Testis (tissue), 5 donors: Measurements from ENCODE around the gene NAB2. TPM values are rescaled to one million over a fixed set of nuclear protein-coding genes. Genes with fewer than 3 reads are reported as not detected.

ENCODE experiments used
- DNase-seq: peaks from one replicate; pipeline ENCODE4 v3.0.0-alpha.2; 2019
- H3K27ac ChIP-seq, 2 donors: fragments of 200-600 bp; sonication (generic); one replicate each; pipeline ENCODE4 v1.5.1; 2019
- H3K27me3 ChIP-seq: fragments of 200-600 bp; sonication (generic); one replicate; pipeline ENCODE4 v1.5.1; 2019
- H3K36me3 ChIP-seq: fragments of 200-600 bp; sonication (generic); one replicate; pipeline ENCODE4 v1.5.1; 2017; ENCODE audit warnings: low read depth; ENCODE audit errors: missing control alignments
- H3K4me1 ChIP-seq: fragments of 200-600 bp; sonication (generic); one replicate; pipeline ENCODE4 v1.5.1; 2019
- H3K4me3 ChIP-seq, 2 donors: fragments of 200-600 bp; sonication (generic); one replicate each; pipeline ENCODE4 v1.5.1; 2017 to 2019
- H3K9me3 ChIP-seq: fragments of 200-600 bp; sonication (generic); one replicate; pipeline ENCODE4 v1.5.1; 2017
- POLR2A ChIP-seq: fragments of 450-650 bp; IDR thresholded peaks from one replicate; pipeline ENCODE4 v1.6.1; 2017; ENCODE audit warnings: antibody characterized with exemption, mild to moderate bottlenecking, moderate library complexity
- WGBS, 2 donors: methylation state at CpG; one replicate each; pipeline ENCODE4 v1.1.5; 2018; 5-methylcytosine and 5-hydroxymethylcytosine counted together
- intact Hi-C: fragments of 100-400 bp; cut with DNase I; formaldehyde crosslinking; loops from one replicate; pipeline ENCODE4 v1.15.1; 2023; ENCODE audit warnings: low total_unique reads
- long read RNA-seq, 2 donors: transcript quantifications; one replicate each; lab custom pipeline, GENCODE V29; 2026
- polyA plus RNA-seq: library from polyadenylated mRNA; stranded (reverse); fragments of 350-450 nt; fragmentation: Illumina TruSeq; extraction: RNeasy Lipid Tissue Mini Kit (QIAGEN cat#74804); gene quantifications from one replicate; pipeline ENCODE4 v1.2.3, GENCODE V29; 2014; ENCODE audit warnings: low read depth, low replicate concordance; ENCODE audit not compliant: insufficient read depth
- total RNA-seq, 2 donors: library from RNA; depleted of rRNA; stranded (reverse); fragments of >200 nt; gene quantifications; one replicate each; pipeline ENCODE4 v1.2.3, GENCODE V29; 2016
- TF ChIP-seq, protein P1 (sequence below), 3 experiments: fragments of 450-650 bp in 2 of 3; fragments of 200-600 bp in 1 of 3; sonication (generic) in 1 of 3; IDR thresholded peaks; one replicate each; pipeline ENCODE4 v1.5.1; 2016 to 2019; ENCODE audit warnings: antibody characterized with exemption in 3 of 3, mild to moderate bottlenecking in 2 of 3, moderate library complexity in 1 of 3

The NAB2 gene
- total RNA-seq: 10 to 100 TPM; 45.7 to 59.5 TPM
- 31.4 TPM for polyA plus RNA-seq
- long read RNA-seq, donor 1, transcript NAB2-201 (7 exons, 2,711 nt): major isoform, 14 of 82 reads
- long read RNA-seq, donor 1, partial matches to known transcripts: 68 of 82 reads
- long read RNA-seq, donor 1, other reads (novel, unspliced or antisense): 0 of 82 reads
- long read RNA-seq, donor 2, transcript NAB2-201 (7 exons, 2,711 nt): major isoform, 7 of 8 reads
- long read RNA-seq, donor 2, partial matches to known transcripts: 0 of 8 reads
- long read RNA-seq, donor 2, other reads (novel, unspliced or antisense): 0 of 8 reads

GRCh38 chr12:57088354-57089270 is at the start of gene NAB2:
NAB2 (plus strand) TSS chr12:57089114; CDS start chr12:57089272, 158 bp downstream.
- H3K27ac ChIP-seq: peak within 1 kb of the TSS; percentile 96 to 100
- no peaks in the 10 kb centered on the region for H3K27me3 ChIP-seq
- peaks cover 41% of the 10 kb centered on the region for H3K4me1 ChIP-seq
- TF ChIP-seq POLR2A: peak; percentile 16
- TF ChIP-seq, protein P1, sequence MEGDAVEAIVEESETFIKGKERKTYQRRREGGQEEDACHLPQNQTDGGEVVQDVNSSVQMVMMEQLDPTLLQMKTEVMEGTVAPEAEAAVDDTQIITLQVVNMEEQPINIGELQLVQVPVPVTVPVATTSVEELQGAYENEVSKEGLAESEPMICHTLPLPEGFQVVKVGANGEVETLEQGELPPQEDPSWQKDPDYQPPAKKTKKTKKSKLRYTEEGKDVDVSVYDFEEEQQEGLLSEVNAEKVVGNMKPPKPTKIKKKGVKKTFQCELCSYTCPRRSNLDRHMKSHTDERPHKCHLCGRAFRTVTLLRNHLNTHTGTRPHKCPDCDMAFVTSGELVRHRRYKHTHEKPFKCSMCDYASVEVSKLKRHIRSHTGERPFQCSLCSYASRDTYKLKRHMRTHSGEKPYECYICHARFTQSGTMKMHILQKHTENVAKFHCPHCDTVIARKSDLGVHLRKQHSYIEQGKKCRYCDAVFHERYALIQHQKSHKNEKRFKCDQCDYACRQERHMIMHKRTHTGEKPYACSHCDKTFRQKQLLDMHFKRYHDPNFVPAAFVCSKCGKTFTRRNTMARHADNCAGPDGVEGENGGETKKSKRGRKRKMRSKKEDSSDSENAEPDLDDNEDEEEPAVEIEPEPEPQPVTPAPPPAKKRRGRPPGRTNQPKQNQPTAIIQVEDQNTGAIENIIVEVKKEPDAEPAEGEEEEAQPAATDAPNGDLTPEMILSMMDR (IDR thresholded peaks at IDR 0.05): peak in 1 of 3 experiments; percentile 11
- no peaks in the 10 kb centered on the region for H3K9me3 ChIP-seq
- WGBS, 2 donors: 1% methylated on average over 18 to 89 of the region's 91 CpGs
- DNase-seq: peak; percentile 96
- intact Hi-C loops: no loop called here
- H3K4me3 ChIP-seq: peak within 1 kb of the TSS; percentile 80 to 88
- H3K36me3 ChIP-seq: no peaks in the 10 kb centered on the region

- DNase-seq: no peak
- H3K9me3 ChIP-seq: no peaks in the 10 kb centered on the region
- intact Hi-C loops: no loop called here
- H3K27ac ChIP-seq: no peak overlapping the region
- 94 to 95% methylated on average over 4 of the region's 4 CpGs for WGBS, 2 donors
- no peaks in the 10 kb centered on the region for H3K36me3 ChIP-seq
- no peak overlapping the region for H3K4me3 ChIP-seq
- no peaks in the 10 kb centered on the region for H3K27me3 ChIP-seq
- TF ChIP-seq POLR2A: no peak
- TF ChIP-seq, protein P1 (IDR thresholded peaks at IDR 0.05): no peak
- H3K4me1 ChIP-seq: no peaks in the 10 kb centered on the region
These were observed 48.7 kb upstream of the NAB2 start for GRCh38 chr12:57040211-57040610.

DNA sequence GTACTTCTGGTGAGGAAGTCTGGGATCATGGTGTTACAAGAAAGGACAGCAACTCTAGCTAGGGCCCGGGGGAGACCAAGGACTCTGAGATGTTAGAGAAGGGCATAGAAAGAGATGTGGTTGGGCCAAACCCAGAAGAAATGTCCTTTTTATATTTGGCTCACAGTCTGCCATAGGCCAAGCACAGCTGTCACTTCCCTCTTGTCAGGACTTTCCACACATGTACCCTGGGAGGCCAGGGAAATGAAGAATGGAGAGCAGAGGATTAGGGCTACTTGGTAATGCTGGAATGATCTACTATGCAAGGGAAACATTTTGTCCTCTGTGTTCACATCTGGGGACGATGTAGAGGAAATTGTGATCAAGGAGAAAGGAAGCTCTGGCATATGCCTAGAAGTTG is 48.2 kb upstream of the NAB2 start:
- H3K4me1 ChIP-seq: no peaks in the 10 kb centered on the region
- intact Hi-C loops: no loop called here
- H3K9me3 ChIP-seq: no peaks in the 10 kb centered on the region
- H3K4me3 ChIP-seq: no peak overlapping the region
- DNase-seq: no peak
- no peaks in the 10 kb centered on the region for H3K27me3 ChIP-seq
- H3K36me3 ChIP-seq: no peaks in the 10 kb centered on the region
- H3K27ac ChIP-seq: no peak overlapping the region
- TF ChIP-seq, protein P1 (IDR thresholded peaks at IDR 0.05): no peak
- TF ChIP-seq POLR2A: no peak
- 60 to 71% methylated on average over 2 of the region's 2 CpGs for WGBS, 2 donors

DNA sequence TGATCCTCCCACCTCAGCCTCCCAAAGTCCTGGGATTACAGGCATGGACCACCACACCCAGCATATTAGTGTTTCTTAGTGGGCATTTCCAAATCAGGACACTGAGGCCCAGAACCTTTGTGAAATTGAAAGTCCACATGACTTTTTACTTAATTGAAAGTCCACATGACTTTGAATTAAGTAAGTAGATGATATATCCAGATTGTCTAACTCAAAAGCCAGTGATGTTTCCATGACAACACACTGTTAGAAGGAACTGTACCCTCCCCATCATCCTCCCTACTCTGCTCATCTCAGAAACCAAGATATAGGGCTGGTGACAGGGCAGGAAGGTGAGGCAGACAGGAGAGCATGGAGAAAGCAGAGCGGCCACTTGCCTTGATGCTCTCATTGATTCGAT is 46.2 kb upstream of the NAB2 start:
- H3K27me3 ChIP-seq: no peaks in the 10 kb centered on the region
- intact Hi-C loops: no loop called here
- no peaks in the 10 kb centered on the region for H3K36me3 ChIP-seq
- DNase-seq: no peak
- WGBS, 2 donors: 93 to 97% methylated on average over 2 of the region's 2 CpGs
- H3K4me3 ChIP-seq: no peak overlapping the region
- H3K27ac ChIP-seq: no peak overlapping the region
- no peak for TF ChIP-seq POLR2A
- TF ChIP-seq, protein P1 (IDR thresholded peaks at IDR 0.05): no peak
- H3K4me1 ChIP-seq: no peaks in the 10 kb centered on the region
- no peaks in the 10 kb centered on the region for H3K9me3 ChIP-seq
